ENCODE results near the gene NAXD.

The NAXD gene

DNA sequence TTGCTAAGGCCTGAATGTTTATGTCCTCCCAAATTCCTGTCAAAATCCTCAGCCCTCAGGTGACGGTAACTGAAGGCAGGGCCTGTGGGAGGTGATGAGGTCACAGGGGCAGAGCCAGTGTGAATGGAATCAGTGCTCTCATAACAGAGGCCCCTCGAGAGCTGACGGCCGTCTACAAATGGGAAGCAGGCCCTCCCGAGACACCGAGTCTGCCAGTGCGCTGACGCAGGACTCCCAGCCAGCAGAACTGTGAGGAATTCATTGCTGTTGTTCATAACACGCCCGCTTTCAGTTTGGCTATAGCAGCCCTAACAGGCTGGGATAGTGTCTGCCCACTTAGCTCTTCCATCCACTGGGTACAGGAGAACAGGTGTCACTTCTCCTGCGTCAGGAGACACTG is 49.3 kb downstream of the NAXD start:
- H4K91ac ChIP-seq (ENCODE audit: low read depth, low read length, poor library complexity) = no peak overlapping the region
- no peak overlapping the region for H2BK15ac ChIP-seq (ENCODE audit: low read length)
- H3K27ac ChIP-seq (replicated peaks; ENCODE audit: low read length) = no peak overlapping the region
- H3K14ac ChIP-seq (ENCODE audit: low read length) = no peak overlapping the region
- no peak overlapping the region for H3K18ac ChIP-seq (ENCODE audit: low read length)
- H4K8ac ChIP-seq (ENCODE audit: low read depth, low read length) = no peak overlapping the region
- no peaks in the 10 kb centered on the region for H3K4me1 ChIP-seq (ENCODE audit: control insufficient read depth in 2 of 2, insufficient read depth in 1 of 2, low read depth in 1 of 2, low read length in 2 of 2)
- no peak overlapping the region for H2AK5ac ChIP-seq (ENCODE audit: low read depth, low read length)
- no peak overlapping the region for H2AFZ ChIP-seq (ENCODE audit: low read length)
- DNase-seq (ENCODE audit: low spot score) = no peak
- no peak overlapping the region for H2BK120ac ChIP-seq (ENCODE audit: low read depth, low read length)
- peaks cover 17 to 41% of the 10 kb centered on the region in 2 donors for H3K9me3 ChIP-seq (replicated peaks in 1 of 2; ENCODE audit: control insufficient read depth in 2 of 2, insufficient read depth in 1 of 2, low read depth in 1 of 2, low read length in 2 of 2)
- no peak overlapping the region for H3K4me2 ChIP-seq (ENCODE audit: insufficient read depth, low read length, poor library complexity, severe bottlenecking)
- no peak overlapping the region for H3K9ac ChIP-seq (ENCODE audit: low read depth, low read length, poor library complexity)
- H3K79me1 ChIP-seq (ENCODE audit: low read depth, low read length) = peaks cover 2% of the 10 kb centered on the region
- H3K4me3 ChIP-seq (ENCODE audit: low read length in 2 of 2) = no peak overlapping the region
- H3K4ac ChIP-seq (ENCODE audit: low read length) = no peak overlapping the region
- H3K27me3 ChIP-seq (ENCODE audit: control insufficient read depth in 3 of 3, insufficient read depth in 3 of 3, low read depth in 1 of 3, low read length in 3 of 3) = no peaks in the 10 kb centered on the region
- no peak overlapping the region for H2BK12ac ChIP-seq (ENCODE audit: low read length)
- H2BK5ac ChIP-seq (ENCODE audit: low read length) = no peak overlapping the region
- WGBS, 2 donors (ENCODE audit: extremely low coverage in 2 of 2, insufficient read length in 2 of 2, insufficient replicate concordance in 1 of 2) = no CpG with 5 or more reads among the region's 11 CpGs
- H3K23ac ChIP-seq (ENCODE audit: low read depth, low read length, poor library complexity) = no peak overlapping the region
- H3K36me3 ChIP-seq (replicated peaks in 1 of 2; ENCODE audit: control insufficient read depth in 2 of 2, insufficient read depth in 2 of 2, low read length in 2 of 2) = peaks cover 47 to 97% of the 10 kb centered on the region in 2 donors

DNA sequence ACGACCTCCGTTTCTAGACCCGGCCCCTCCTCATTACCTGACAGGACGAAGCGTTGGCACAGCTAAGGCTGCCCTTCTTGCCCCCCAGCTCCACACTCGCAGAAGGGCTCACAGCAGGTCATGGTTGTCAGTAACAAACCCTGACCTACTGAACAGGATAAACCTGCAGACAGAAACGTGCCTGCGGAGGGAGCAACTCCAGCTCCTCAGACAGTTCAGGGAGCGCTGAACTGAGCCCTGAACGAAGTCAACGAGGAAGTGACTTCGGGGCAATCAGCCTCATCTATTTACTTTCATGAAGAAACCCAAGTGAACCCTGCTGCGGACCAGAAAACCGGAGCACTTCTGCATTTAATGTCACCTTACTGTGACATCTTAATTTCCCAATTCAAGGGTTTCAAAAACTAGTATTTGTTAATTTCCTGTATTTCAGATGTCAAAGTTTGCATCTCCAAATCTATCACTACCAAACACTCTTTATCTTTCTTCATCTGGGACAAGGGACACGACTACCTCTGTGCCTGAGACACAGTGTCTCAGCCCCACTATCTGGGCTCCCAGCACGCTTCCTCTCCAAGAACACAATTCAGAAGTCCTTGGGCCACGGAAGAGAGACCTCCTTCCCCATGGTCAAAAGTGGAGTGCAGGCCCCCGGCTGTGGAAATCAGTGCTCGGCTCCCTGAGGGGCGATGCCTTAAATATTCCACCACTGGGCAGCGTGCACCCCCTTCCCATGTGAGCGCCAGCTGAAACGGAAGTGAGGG is 50.3 kb downstream of the NAXD start:
- Histone ChIP-seq H2BK15ac (ENCODE audit: low read length) (no peak overlapping the region), H3K9me3 (replicated peaks in 1 of 2; ENCODE audit: control insufficient read depth in 2 of 2, insufficient read depth in 1 of 2, low read depth in 1 of 2, low read length in 2 of 2) (peaks cover 15 to 37% of the 10 kb centered on the region in 2 donors), H3K14ac (ENCODE audit: low read length) (no peak overlapping the region), H3K18ac (ENCODE audit: low read length) (no peak overlapping the region), H3K23ac (ENCODE audit: low read depth, low read length, poor library complexity) (no peak overlapping the region), H3K27me3 (ENCODE audit: control insufficient read depth in 3 of 3, insufficient read depth in 3 of 3, low read depth in 1 of 3, low read length in 3 of 3) (no peaks in the 10 kb centered on the region), H4K91ac (ENCODE audit: low read depth, low read length, poor library complexity) (no peak overlapping the region), H3K79me1 (ENCODE audit: low read depth, low read length) (peaks cover 2% of the 10 kb centered on the region), H3K4me1 (ENCODE audit: control insufficient read depth in 2 of 2, insufficient read depth in 1 of 2, low read depth in 1 of 2, low read length in 2 of 2) (no peaks in the 10 kb centered on the region), H3K36me3 (replicated peaks in 1 of 2; ENCODE audit: control insufficient read depth in 2 of 2, insufficient read depth in 2 of 2, low read length in 2 of 2) (peaks cover 45 to 94% of the 10 kb centered on the region in 2 donors), H4K8ac (ENCODE audit: low read depth, low read length) (no peak overlapping the region), H3K4me3 (ENCODE audit: low read length in 2 of 2) (no peak overlapping the region), H2BK12ac (ENCODE audit: low read length) (no peak overlapping the region), H3K4me2 (ENCODE audit: insufficient read depth, low read length, poor library complexity, severe bottlenecking) (no peak overlapping the region), H3K9ac (ENCODE audit: low read depth, low read length, poor library complexity) (no peak overlapping the region), H3K27ac (replicated peaks; ENCODE audit: low read length) (no peak overlapping the region), H2BK120ac (ENCODE audit: low read depth, low read length) (no peak overlapping the region), H2BK5ac (ENCODE audit: low read length) (no peak overlapping the region), H2AK5ac (ENCODE audit: low read depth, low read length) (no peak overlapping the region), H3K4ac (ENCODE audit: low read length) (no peak overlapping the region), H2AFZ (ENCODE audit: low read length) (no peak overlapping the region)
- DNase-seq (ENCODE audit: low spot score) = no peak
- WGBS, 2 donors (ENCODE audit: extremely low coverage in 2 of 2, insufficient read length in 2 of 2, insufficient replicate concordance in 1 of 2) = no CpG with 5 or more reads among the region's 23 CpGs

DNA sequence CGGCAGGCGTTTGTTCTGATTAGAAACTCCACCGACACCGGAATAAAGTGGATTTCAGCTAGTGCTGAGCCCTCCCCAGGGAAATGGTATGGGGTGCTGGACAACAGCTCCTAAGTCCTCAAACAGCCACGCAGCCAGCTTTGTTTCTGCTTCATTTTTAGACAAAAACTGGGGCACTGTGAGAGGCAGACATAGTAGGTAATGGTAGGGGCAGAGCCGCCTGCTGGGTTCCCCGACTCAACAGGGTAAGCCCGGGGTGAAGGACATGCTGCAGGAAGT is 50.8 kb downstream of the NAXD start:
- Histone ChIP-seq H2BK15ac (ENCODE audit: low read length) (no peak overlapping the region), H3K14ac (ENCODE audit: low read length) (no peak overlapping the region), H3K18ac (ENCODE audit: low read length) (no peak overlapping the region), H4K8ac (ENCODE audit: low read depth, low read length) (no peak overlapping the region), H2AFZ (ENCODE audit: low read length) (no peak overlapping the region), H3K4me3 (ENCODE audit: low read length in 2 of 2) (no peak overlapping the region), H3K4ac (ENCODE audit: low read length) (no peak overlapping the region), H3K4me1 (ENCODE audit: control insufficient read depth in 2 of 2, insufficient read depth in 1 of 2, low read depth in 1 of 2, low read length in 2 of 2) (no peaks in the 10 kb centered on the region), H3K9ac (ENCODE audit: low read depth, low read length, poor library complexity) (no peak overlapping the region), H3K36me3 (replicated peaks in 1 of 2; ENCODE audit: control insufficient read depth in 2 of 2, insufficient read depth in 2 of 2, low read length in 2 of 2) (peaks cover 41 to 90% of the 10 kb centered on the region in 2 donors), H2AK5ac (ENCODE audit: low read depth, low read length) (no peak overlapping the region), H2BK120ac (ENCODE audit: low read depth, low read length) (no peak overlapping the region), H3K4me2 (ENCODE audit: insufficient read depth, low read length, poor library complexity, severe bottlenecking) (no peak overlapping the region), H2BK12ac (ENCODE audit: low read length) (no peak overlapping the region), H3K9me3 (replicated peaks in 1 of 2; ENCODE audit: control insufficient read depth in 2 of 2, insufficient read depth in 1 of 2, low read depth in 1 of 2, low read length in 2 of 2) (peaks cover 13 to 34% of the 10 kb centered on the region in 2 donors), H2BK5ac (ENCODE audit: low read length) (no peak overlapping the region), H4K91ac (ENCODE audit: low read depth, low read length, poor library complexity) (no peak overlapping the region), H3K27me3 (ENCODE audit: control insufficient read depth in 3 of 3, insufficient read depth in 3 of 3, low read depth in 1 of 3, low read length in 3 of 3) (no peaks in the 10 kb centered on the region), H3K27ac (replicated peaks; ENCODE audit: low read length) (no peak overlapping the region), H3K23ac (ENCODE audit: low read depth, low read length, poor library complexity) (no peak overlapping the region), H3K79me1 (ENCODE audit: low read depth, low read length) (peaks cover 2% of the 10 kb centered on the region)
- no CpG with 5 or more reads among the region's 8 CpGs for WGBS, 2 donors (ENCODE audit: extremely low coverage in 2 of 2, insufficient read length in 2 of 2, insufficient replicate concordance in 1 of 2)
- no peak for DNase-seq (ENCODE audit: low spot score)

DNA sequence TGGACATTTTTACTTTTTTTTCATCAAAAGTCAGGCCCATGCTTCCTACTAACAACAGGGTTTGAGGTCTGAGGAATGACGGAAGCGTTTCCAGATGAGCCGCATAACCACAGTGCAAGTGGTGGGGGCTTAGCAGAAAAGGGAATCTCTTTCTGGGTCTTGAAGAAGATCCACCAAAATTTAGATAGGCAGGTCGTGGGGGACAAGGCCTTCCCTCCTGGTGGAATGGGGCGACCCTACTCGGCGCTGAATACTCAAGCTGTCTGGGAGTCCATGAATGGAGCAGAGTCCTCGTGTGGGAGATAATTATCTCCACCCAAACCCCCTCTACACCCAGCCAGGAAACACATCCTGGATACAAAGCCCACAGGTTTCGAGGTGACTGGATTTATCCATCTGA is 53.7 kb downstream of the NAXD start:
- peaks cover 24 to 62% of the 10 kb centered on the region in 2 donors for H3K36me3 ChIP-seq (replicated peaks in 1 of 2; ENCODE audit: control insufficient read depth in 2 of 2, insufficient read depth in 2 of 2, low read length in 2 of 2)
- no CpG with 5 or more reads among the region's 9 CpGs for WGBS, 2 donors (ENCODE audit: extremely low coverage in 2 of 2, insufficient read length in 2 of 2, insufficient replicate concordance in 1 of 2)

More for the DNA sequence above, 53.7 kb downstream of the NAXD start:
- DNase-seq (ENCODE audit: low spot score) = no peak
- Histone ChIP-seq H3K23ac (ENCODE audit: low read depth, low read length, poor library complexity) (no peak overlapping the region), H3K79me1 (ENCODE audit: low read depth, low read length) (peaks cover 2% of the 10 kb centered on the region), H3K27me3 (ENCODE audit: control insufficient read depth in 3 of 3, insufficient read depth in 3 of 3, low read depth in 1 of 3, low read length in 3 of 3) (no peaks in the 10 kb centered on the region), H3K18ac (ENCODE audit: low read length) (no peak overlapping the region), H3K4me3 (ENCODE audit: low read length in 2 of 2) (no peak overlapping the region), H3K4me2 (ENCODE audit: insufficient read depth, low read length, poor library complexity, severe bottlenecking) (no peak overlapping the region), H4K8ac (ENCODE audit: low read depth, low read length) (no peak overlapping the region), H2AK5ac (ENCODE audit: low read depth, low read length) (no peak overlapping the region), H3K27ac (replicated peaks; ENCODE audit: low read length) (no peak overlapping the region), H4K91ac (ENCODE audit: low read depth, low read length, poor library complexity) (no peak overlapping the region), H2BK5ac (ENCODE audit: low read length) (no peak overlapping the region), H2BK120ac (ENCODE audit: low read depth, low read length) (no peak overlapping the region), H3K14ac (ENCODE audit: low read length) (no peak overlapping the region), H3K4me1 (ENCODE audit: control insufficient read depth in 2 of 2, insufficient read depth in 1 of 2, low read depth in 1 of 2, low read length in 2 of 2) (no peaks in the 10 kb centered on the region), H2BK15ac (ENCODE audit: low read length) (no peak overlapping the region), H3K9ac (ENCODE audit: low read depth, low read length, poor library complexity) (no peak overlapping the region), H2AFZ (ENCODE audit: low read length) (no peak overlapping the region), H2BK12ac (ENCODE audit: low read length) (no peak overlapping the region), H3K9me3 (replicated peaks in 1 of 2; ENCODE audit: control insufficient read depth in 2 of 2, insufficient read depth in 1 of 2, low read depth in 1 of 2, low read length in 2 of 2) (peaks cover 5 to 18% of the 10 kb centered on the region in 2 donors), H3K4ac (ENCODE audit: low read length) (no peak overlapping the region)
